HepG2 (cell line): ENCODE results near the gene AS3MT. TPM values are rescaled to one million over a fixed set of nuclear protein-coding genes. Genes with fewer than 3 reads are reported as not detected.
A peak's percentile ranks its signal among the peaks of the same experiment; 100 is the strongest.

Experiments
- HBP1 ChIP-seq: IDR thresholded peaks from 2 replicates; pipeline ENCODE4 v1.6.1; 2016; ENCODE audit warnings: low read depth, control low read depth
- HNRNPK ChIP-seq: fragments of 200-400 bp; formaldehyde crosslinking; IDR thresholded peaks from 2 replicates; pipeline ENCODE4 v1.6.1; 2018; ENCODE audit warnings: low read length, low read depth, moderate library complexity, mild to moderate bottlenecking; ENCODE audit not compliant: poor library complexity, severe bottlenecking
- KLF9 ChIP-seq: IDR thresholded peaks from 2 replicates; pipeline ENCODE4 v1.6.1; 2016; ENCODE audit warnings: low read depth
- MIER3 ChIP-seq: IDR thresholded peaks from 2 replicates; pipeline ENCODE4 v1.6.1; 2016; ENCODE audit warnings: missing compliant biosample characterization, borderline replicate concordance
- MYPOP ChIP-seq: sonication (generic); formaldehyde crosslinking; IDR thresholded peaks from 2 replicates; pipeline ENCODE4 v1.8.1; 2023; ENCODE audit warnings: mild to moderate bottlenecking, moderate library complexity, missing genetic modification reagents
- NR0B2 ChIP-seq: sonication (generic); formaldehyde crosslinking; IDR thresholded peaks from 2 replicates; pipeline ENCODE4 v1.4.0; 2020; ENCODE audit warnings: mild to moderate bottlenecking, missing genetic modification reagents
- SAFB2 ChIP-seq: sonication (generic); formaldehyde crosslinking; IDR thresholded peaks from 2 replicates; pipeline ENCODE4 v1.5.1; 2020; ENCODE audit warnings: missing genetic modification reagents, low read depth, mild to moderate bottlenecking, borderline replicate concordance
- SOX6 ChIP-seq, 2 experiments: fragments of 450-650 bp in 1 of 2; sonication (generic) in 1 of 2; formaldehyde crosslinking in 1 of 2; IDR thresholded peaks; 2 replicates each; pipeline versions ENCODE4 v1.4.0 to v1.6.1; 2017 to 2020; ENCODE audit warnings: antibody characterized with exemption in 1 of 2, mild to moderate bottlenecking in 1 of 2, missing genetic modification reagents in 1 of 2
- SRF ChIP-seq: IDR thresholded peaks from 2 replicates; pipeline ENCODE4 v1.6.1; 2011; ENCODE audit warnings: mild to moderate bottlenecking, low read depth, low read length, moderate library complexity
- TCF12 ChIP-seq, 2 experiments: fragments of 450-650 bp in 1 of 2; sonication (generic) in 1 of 2; formaldehyde crosslinking in 1 of 2; IDR thresholded peaks; 2 replicates each; pipeline versions ENCODE4 v1.6.1 to v1.8.0; 2017 to 2022; ENCODE audit warnings: antibody characterized with exemption in 1 of 2, mild to moderate bottlenecking in 1 of 2, missing genetic modification reagents in 1 of 2, moderate library complexity in 1 of 2
- TMF1 ChIP-seq: sonication (generic); formaldehyde crosslinking; IDR thresholded peaks from 2 replicates; pipeline ENCODE4 v1.8.1; 2022; ENCODE audit warnings: low read depth, missing genetic modification reagents
- ZBTB20 ChIP-seq: sonication (generic); formaldehyde crosslinking; IDR thresholded peaks from 2 replicates; pipeline ENCODE4 v1.8.1; 2023; ENCODE audit warnings: missing genetic modification reagents, low read depth, mild to moderate bottlenecking, borderline replicate concordance
- ZBTB3 ChIP-seq: sonication (generic); formaldehyde crosslinking; IDR thresholded peaks from 2 replicates; pipeline ENCODE4 v1.4.0; 2020; ENCODE audit warnings: low read depth, mild to moderate bottlenecking, moderate library complexity, missing genetic modification reagents, borderline replicate concordance
- ZBTB4 ChIP-seq: sonication (generic); formaldehyde crosslinking; IDR thresholded peaks from 2 replicates; pipeline ENCODE4 v1.4.0; 2020; ENCODE audit warnings: missing genetic modification reagents, mild to moderate bottlenecking, borderline replicate concordance
- ZEB1 ChIP-seq: IDR thresholded peaks from 2 replicates; pipeline ENCODE4 v1.6.1; 2012; ENCODE audit warnings: mild to moderate bottlenecking, low read depth, inconsistent platforms; ENCODE audit not compliant: insufficient replicate concordance
- ZNF276 ChIP-seq: sonication (generic); formaldehyde crosslinking; IDR thresholded peaks from 2 replicates; pipeline ENCODE4 v1.4.0; 2020; ENCODE audit warnings: mild to moderate bottlenecking, low read depth, missing genetic modification reagents
- ZNF383 ChIP-seq: sonication (generic); formaldehyde crosslinking; IDR thresholded peaks from 2 replicates; pipeline ENCODE4 v1.4.0; 2020; ENCODE audit warnings: missing genetic modification reagents, mild to moderate bottlenecking, borderline replicate concordance
- polyA plus RNA-seq, 8 experiments: library from polyadenylated mRNA; depleted of rRNA in 3 of 8; stranded (reverse) in 7 of 8; unstranded in 1 of 8; fragments of >200 nt; fragmentation: Illumina TruSeq in 4 of 8; extraction: Trizol in 4 of 8; gene quantifications; 2 replicates each; pipeline versions ENCODE4 v1.2.1 to v1.2.3, GENCODE V29; 2011 to 2016; ENCODE audit warnings: low read depth in 4 of 8, missing spikeins in 1 of 8, mixed read lengths in 1 of 8; ENCODE audit not compliant: insufficient read depth in 1 of 8
- total RNA-seq, 5 experiments: library from RNA; depleted of rRNA; stranded (reverse); fragments of >200 nt; fragmentation: Illumina TruSeq; extraction: Trizol; gene quantifications; 2 replicates each; pipeline ENCODE4 v1.2.3, GENCODE V29; 2016; ENCODE audit warnings: low read depth in 1 of 5

Gene AS3MT
- total and polyA plus RNA-seq, 2 of the 13 experiments (the other 11 are each of a cell fraction or from before 2014, with no cell fraction given) = 8.7 to 17.4 TPM

GRCh38 chr10:102869258-102870198 is at the start of gene AS3MT (continued):
- TF ChIP-seq HNRNPK (peak; percentile 26), SOX6 (IDR thresholded peaks at IDR 0.05) (no peak), SOX6 (CRISPR knock-in tag; IDR thresholded peaks at IDR 0.05) (peak; percentile 56), MIER3 (CRISPR knock-in tag) (0 out of 2 replicates have a peak, but pooled peaks have one; percentile 2), SRF (no peak), NR0B2 (CRISPR knock-in tag) (peak; percentile 91), ZBTB3 (CRISPR knock-in tag) (0 out of 2 replicates have a peak, but pooled peaks have one; percentile 54), MYPOP (CRISPR knock-in tag) (no peak), ZNF276 (CRISPR knock-in tag) (0 out of 2 replicates have a peak, but pooled peaks have one; percentile 37), ZBTB4 (CRISPR knock-in tag) (0 out of 2 replicates have a peak, but pooled peaks have one; percentile 48), KLF9 (CRISPR knock-in tag) (no peak), ZBTB20 (peak; percentile 27; the same call in 1 of the 2 replicates), TMF1 (CRISPR knock-in tag) (0 out of 2 replicates have a peak, but pooled peaks have one; percentile 72), HBP1 (CRISPR knock-in tag) (peak; percentile 61; the same call in 1 of the 2 replicates), TCF12 (IDR thresholded peaks at IDR 0.05) (no peak), TCF12 (CRISPR knock-in tag; IDR thresholded peaks at IDR 0.05) (peak; percentile 68; the same call in 1 of the 2 replicates), ZNF383 (CRISPR knock-in tag) (0 out of 2 replicates have a peak, but pooled peaks have one; percentile 59), ZEB1 (no peak), SAFB2 (CRISPR knock-in tag) (0 out of 2 replicates have a peak, but pooled peaks have one; percentile 47)
